Activated T-helper 9 cell treated with anti-CD3 and anti-CD28 coated beads, Interleukin-2, amount 50 U/mL, for 16 hours (primary cell): ENCODE results near the gene POU4F3.
"Not testable (repeated sequence)": the region's sequence is repeated elsewhere in the genome, so short reads cannot be mapped to it uniquely, and the experiment has no call there.

Experiments
- DNase-seq: peaks from one replicate; pipeline ENCODE4 v3.0.0-alpha.2; 2020; ENCODE audit warnings: low read depth

Gene POU4F3, protein sequence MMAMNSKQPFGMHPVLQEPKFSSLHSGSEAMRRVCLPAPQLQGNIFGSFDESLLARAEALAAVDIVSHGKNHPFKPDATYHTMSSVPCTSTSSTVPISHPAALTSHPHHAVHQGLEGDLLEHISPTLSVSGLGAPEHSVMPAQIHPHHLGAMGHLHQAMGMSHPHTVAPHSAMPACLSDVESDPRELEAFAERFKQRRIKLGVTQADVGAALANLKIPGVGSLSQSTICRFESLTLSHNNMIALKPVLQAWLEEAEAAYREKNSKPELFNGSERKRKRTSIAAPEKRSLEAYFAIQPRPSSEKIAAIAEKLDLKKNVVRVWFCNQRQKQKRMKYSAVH

DNA sequence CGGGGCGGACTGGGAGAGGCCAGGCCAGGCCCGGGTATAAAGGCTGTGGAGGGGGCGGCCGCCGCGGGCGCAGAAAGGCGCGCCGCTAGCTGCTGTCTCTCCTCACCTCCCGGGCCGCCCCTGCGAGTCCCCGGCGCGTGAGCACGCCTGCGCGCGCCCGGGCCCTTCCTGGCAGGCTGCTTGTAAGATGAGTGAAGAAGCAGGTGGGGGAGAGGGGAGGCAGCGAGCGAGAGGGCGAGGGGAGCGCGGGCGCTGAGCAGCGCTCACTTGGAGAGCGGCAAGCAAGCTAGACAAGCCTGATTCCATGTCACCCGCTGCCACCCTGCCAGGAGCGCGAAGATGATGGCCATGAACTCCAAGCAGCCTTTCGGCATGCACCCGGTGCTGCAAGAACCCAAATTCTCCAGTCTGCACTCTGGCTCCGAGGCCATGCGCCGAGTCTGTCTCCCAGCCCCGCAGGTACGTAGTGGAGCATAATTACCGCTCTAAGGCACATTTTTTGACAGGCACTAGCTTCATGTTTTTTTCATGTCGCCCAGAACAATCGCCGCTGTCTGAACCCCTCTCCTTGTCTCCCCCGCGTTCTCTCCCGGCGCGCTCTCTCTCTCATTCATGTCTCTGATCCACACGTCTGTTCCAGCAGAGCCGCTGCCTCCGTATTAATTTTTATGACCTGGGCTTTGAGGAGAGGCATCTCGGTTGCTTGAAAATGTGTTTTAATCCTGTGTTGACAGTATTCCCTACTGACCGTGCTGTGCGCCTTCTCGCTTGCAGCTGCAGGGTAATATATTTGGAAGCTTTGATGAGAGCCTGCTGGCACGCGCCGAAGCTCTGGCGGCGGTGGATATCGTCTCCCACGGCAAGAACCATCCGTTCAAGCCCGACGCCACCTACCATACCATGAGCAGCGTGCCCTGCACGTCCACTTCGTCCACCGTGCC, at the start of gene POU4F3:
Gene POU4F3, plus strand, starts transcription at position 66 of the 941 bp plus-strand sequence. Its CDS starts 274 bp downstream, at position 340.
- no peak for DNase-seq

DNA sequence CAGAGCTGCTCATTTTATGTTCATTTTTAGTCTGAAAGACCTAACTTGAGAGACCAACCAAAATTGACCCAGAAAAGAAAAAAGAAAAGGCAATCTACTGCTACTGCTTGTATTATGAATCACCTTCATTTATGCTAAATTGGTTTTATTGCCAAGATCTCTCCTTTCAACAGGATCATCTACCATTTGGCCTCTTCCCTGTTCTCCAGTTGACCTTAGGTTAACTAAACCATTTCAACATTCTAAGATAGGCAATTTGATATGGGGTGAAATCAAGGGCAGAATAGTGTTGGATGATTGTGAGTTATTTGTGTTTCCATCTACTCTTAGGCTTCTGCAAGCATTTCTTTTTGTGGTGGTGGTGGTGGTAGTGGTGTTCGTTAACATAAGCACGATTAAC, 48.3 kb upstream of the POU4F3 start:
- DNase-seq = no peak

GRCh38 chr5:146291421-146292074, 47.1 kb upstream of the POU4F3 start:
- no peak for DNase-seq

DNA sequence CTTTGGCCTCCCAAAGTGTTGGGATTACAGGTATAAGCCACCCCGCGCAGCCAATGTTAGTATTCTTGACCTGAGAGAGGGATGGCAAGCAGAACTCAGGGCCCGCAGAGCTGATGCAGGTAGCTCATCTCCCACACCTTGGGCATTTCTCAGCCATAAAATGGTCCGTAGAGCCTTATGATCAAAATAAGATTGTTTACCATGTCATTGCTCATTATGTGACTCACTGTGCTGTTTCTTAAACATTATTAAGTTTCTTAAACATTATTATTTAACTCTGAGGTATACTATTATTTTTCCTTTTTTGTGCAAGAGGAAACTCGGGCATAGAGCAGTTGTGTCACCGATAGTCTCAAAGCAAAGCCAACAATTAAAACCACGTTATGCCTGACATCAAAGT, 42.4 kb upstream of the POU4F3 start:
- DNase-seq = no peak

DNA sequence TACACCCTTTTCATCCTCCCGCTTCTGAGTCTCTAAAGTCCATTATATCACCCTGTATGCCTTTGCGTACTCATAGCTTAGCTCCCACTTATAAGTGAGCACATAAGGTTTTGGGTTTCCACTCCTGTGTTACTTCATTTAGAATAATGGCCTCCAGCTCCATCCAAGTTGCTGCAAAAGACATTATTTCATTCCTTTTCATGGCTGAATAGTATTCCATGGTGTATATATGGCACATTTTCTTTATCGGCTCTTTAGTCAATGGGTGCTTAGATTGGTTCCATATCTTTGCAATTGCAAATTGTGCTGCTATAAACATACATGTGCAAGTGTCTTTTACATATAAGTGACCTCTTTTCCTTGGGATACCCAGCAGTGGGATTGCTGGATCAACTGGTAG, 39.7 kb upstream of the POU4F3 start:
- DNase-seq = not testable (repeated sequence)

DNA sequence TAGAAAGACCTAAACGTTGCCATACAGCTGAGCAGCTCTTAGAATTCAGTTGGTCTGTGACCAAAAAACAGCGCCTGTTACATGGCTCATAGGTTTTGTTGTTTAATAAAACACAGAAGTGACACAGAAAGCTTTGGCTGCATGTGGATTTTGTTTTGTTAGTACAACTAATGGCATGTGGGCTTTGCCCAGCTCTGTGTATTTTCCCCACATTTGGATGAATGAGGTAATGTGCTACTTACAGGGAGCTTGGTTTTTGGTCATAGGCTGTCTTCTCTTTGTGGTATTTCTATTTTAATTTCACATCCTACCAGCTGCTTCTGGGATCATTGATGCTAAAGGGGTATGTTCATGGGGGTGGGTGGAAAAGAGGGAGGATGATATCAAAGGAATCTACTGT, 37.0 kb upstream of the POU4F3 start:
- DNase-seq = no peak

DNA sequence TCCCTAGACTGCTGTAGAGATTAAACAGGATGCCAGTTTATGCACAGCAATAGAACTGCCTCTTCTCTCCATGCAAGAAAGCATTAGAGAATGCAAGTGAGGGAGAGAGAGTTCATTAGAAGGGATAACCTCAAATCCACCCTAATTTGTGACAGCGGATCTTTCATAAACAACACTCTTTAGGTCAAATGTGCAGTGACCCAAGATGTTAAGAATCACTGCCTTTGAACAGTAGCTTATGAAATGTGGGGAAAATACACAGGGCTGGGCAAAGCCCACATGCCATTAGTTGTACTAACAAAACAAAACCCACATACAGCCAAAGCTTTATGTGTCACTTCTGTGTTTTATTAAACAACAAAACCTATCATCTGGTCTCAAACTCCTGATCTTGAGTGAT, 36.2 kb upstream of the POU4F3 start:
- no peak for DNase-seq

GRCh38 chr5:146306838-146307237, 31.8 kb upstream of the POU4F3 start:
- no peak for DNase-seq

DNA sequence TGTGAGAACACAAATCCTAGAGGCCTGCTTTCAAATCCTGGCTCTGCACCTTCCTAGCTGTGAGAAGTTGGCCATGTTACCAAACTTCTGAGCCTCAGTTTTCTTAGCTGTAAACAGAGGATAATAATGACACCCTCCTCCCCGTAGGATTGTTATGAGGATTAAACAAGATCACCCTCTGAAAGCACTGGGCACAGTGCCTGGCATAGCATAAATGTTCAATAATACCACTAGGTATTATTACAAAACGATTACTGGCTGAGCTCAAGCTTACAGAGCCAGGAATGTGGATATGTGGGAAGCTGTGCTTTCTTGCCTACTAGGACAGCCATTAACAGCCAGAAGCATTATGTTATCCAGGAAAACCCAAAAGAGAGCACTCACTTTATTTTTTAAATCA, 30.8 kb upstream of the POU4F3 start:
- no peak for DNase-seq

DNA sequence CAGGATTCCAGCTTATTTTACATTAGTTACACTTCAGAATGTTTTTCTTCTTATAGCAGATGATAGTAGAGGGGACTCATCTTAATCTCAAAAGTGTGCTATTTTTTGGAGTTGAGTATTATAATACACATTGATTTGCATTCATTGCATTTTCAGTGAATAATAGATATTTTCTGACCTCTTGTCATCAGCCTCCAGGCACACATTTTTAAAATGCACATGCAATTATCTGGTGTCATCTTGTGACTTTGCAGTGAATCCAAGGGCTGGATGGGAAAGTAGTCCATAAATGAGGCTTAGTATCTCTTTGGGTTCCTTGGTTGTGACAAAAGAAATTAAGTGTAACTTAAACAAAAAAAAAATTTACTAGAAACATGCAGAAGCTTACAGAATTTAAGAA, 28.1 kb upstream of the POU4F3 start:
- no peak for DNase-seq

- DNase-seq = no peak
These were observed 27.4 kb upstream of the POU4F3 start for GRCh38 chr5:146311278-146311677.

DNA sequence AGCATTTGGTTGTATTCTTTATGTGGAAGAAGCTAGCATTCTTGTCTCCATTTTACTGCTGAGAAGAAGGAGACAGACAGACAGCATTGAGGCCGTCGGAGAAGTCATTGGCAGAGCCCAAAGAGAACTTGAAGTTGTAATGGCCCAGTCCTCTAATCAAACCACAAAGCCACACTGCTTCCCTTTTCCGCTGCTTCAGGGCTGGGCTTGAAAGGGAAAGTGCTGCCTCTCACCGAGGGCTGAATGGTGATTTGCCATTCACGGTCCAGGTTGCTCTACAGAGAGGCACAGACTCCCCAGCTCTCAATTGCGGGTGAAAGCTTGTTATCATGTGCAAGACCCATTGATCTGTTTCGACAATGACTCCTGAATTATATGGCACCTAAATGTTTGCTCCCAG, 25.6 kb upstream of the POU4F3 start:
- no peak for DNase-seq

DNA sequence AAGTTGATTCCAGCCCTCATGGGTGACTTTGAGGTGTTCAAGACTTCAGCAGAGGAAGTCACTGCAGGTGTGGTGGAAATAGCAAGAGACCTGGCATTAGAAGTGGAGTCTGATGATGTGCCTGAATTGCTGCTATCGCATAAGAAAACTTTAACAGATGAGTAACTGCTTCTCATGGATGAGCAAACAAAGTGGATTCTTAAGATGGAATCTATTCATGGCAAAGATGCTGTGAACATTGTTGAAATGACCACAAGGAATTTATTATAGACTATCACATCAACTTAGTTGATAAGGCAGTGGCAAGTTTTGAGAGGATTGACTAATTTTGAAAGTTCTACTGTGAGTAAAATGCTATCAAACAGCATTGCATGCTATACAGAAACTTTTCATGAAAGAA, 17.1 kb upstream of the POU4F3 start:
- DNase-seq = no peak

- no peak for DNase-seq
These were observed 11.3 kb upstream of the POU4F3 start for GRCh38 chr5:146327257-146327870.

DNA sequence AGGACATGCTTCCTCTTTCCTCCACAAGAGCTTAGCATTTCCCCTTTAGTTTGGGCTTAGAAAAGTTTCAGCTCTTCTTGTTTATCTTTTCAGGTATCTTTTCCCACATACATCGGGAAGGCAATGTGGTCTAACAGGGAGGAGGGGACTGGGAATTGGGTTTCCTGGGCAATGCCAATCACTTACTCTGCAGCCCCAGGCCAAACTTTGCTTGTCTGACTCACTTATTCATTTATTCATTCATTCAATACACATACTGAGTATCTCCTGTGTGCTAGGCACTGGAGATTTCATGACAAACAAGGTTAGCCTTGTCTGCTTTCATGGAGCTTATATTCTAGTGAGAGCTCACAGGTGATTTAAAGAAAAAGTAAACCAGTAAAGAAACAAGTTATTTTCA, 10.7 kb upstream of the POU4F3 start:
- no peak for DNase-seq

DNA sequence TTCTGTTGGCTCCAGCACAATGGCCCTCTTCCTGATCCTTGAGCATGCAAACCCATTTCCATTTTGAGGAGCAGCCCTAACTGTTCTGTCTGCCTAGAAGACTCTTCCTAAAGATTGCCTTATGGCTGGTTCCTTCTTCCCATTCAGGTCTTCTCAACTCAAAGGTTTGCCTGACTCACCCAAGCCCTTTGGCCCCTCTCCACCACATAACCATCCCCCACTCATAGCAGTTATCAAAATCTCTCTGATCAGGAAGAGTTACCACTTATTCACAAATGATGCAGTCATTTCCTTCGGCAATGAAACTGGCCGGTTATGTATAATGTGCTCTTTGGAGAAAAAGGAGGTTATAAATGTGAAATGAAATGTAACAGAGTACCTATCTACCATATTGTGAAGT, 8.9 kb upstream of the POU4F3 start:
- DNase-seq = no peak

- DNase-seq = no peak
These were observed 7.2 kb upstream of the POU4F3 start for GRCh38 chr5:146331423-146331822.

GRCh38 chr5:146334074-146334533, 4.5 kb upstream of the POU4F3 start:
- DNase-seq = no peak

DNA sequence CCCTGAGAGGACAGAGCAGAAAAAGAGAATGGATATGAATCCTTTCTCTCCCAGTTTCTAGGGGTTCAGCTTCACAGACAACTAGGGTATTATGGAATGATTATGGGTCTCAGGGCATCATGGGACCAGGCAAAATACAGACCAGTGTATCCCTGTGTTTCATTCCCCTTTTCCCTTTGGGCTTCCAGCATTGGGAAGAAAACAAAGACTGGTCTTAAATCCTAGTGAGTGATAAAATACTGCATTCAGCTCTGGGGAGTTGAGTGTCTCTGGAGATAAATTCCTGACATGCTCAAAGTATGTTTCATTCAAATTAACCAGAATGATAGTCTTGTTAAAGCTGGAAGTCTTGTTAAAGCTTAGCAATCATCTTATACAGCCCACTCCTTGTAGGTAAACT, 2.4 kb upstream of the POU4F3 start:
- no peak for DNase-seq

DNA sequence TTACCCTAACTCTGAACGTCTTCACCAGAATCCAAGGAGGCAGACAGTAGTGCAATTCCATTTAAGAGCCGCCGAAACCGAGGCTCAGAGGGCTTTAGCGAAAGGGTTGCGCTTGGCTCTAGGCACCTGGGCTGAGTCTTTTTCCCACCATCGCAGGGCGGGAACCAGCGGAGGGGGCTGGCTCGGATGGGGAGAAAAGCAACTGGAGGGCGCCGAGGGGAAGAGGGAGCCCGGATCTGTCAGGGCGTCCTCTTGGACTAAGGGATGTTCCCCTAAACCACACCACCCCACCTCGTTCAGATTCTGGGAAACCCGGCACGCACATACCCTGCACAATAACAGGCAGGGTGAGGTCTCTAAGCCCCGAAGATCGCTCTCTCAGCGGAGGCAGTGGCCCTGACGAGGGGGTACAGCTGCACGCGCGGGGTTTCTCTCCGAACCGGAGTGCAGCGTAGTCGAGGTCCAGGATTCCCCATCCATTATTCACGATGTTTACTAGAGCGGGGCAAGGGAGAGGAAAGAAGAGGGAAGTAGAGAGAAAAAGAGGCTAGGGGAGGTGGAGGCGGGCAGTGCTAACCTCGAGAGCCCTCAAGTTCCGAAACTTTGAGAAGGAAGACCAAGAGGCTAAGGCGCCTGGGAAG, 1.3 kb upstream of the POU4F3 start:
- DNase-seq = no peak

- no peak for DNase-seq
These were observed 711 bp upstream of the POU4F3 start for GRCh38 chr5:146337928-146338327.
